Left forelimb (tissue), 1 donor: Measurements from ENCODE around the gene ZNF41.
"Not testable (repeated sequence)": the region's sequence is repeated elsewhere in the genome, so short reads cannot be mapped to it uniquely, and the experiment has no call there.

Source experiments
- DNase-seq: peaks from one replicate; pipeline ENCODE4 v3.0.0-alpha.2; 2018; ENCODE audit warnings: low spot score

The ZNF41 gene

DNA sequence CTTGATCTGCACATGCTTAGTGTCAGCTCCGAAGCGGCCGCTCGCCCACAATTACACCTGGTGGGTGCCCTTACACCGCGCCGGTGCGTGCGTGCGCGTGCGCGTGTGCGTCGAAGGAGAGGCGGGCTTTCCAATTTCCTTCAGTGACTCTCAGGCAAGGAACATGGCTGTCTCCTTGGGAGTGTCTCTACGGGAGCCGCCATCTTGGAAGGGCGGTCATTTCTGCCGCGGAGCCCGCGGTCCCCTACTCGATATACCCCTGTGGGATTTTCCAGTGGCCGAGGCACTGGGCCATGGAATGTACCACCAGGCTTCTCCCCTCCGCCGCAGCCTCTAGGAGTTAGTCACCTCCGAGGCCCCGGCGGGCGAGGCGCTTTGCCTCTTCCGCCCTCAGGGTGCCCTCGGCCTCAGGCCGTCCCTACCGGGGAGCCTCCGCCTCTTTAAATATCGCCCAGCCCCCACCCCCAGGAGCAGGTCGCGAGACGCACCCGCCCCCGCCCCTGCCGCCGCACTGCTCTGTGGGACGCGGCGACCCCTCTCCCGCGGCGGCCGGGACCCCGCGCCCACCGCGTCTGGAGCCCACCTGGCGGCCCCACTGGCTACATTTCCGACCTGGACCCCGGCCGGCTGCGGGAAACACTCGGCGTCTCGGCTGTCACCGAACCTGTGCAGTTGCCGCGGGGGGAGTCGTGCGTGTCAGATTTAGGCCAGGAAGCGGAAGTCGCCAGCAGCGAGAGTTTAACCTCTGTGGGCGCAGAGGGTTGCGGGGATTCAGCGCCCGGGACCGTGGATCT lies at the start of gene ZNF41:
TSS of gene ZNF41 (minus strand) at position 711 of the 794 bp plus-strand sequence. CDS start 15,741 bp downstream, outside the sequence.
- DNase-seq: peak; percentile 84

DNA sequence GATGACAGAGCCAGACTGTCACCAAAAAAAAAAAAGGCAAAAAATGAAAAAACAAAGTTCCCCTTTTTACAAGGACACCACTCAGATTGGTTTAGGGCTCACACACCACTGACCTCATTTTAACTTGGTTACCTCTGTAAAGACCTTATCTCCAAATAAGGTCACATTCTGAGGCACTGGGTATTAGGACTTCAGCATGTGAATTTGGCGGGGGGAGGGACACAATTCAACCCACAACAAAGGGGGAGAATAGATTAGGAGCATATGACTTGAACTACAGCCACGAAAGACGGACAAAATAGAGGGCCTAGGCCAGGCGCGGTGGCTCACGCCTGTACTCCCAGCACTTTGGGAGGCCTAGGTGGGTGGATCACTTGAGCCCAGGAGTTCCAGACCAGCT lies 47.0 kb upstream of the ZNF41 start:
- no peak for DNase-seq

GRCh38 chrX:47529548-47529947 lies 46.5 kb upstream of the ZNF41 start:
- DNase-seq: no peak

DNA sequence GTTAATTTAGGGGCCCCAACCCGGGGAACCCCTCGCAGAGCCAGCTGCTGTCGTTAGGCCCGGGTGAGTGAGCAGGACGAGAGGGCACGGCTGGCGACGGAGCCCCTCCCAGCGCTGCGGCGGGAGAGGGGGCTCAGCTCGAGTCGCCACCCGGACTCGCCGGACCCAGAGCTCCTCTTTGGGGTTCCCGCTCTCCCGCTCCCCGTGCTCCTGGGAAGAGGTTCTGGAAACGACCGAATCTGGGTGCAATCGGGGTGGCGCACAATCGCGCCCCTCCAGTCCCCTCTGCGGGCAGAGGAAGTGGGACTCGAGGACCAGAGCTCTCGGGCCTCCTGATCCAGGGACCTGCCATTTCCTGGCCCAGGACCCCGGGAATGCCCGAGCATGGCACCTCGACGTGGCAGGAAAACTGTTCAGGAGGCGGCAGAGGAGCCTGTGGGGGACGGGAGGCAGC lies 40.7 kb upstream of the ZNF41 start:
- DNase-seq: no peak

DNA sequence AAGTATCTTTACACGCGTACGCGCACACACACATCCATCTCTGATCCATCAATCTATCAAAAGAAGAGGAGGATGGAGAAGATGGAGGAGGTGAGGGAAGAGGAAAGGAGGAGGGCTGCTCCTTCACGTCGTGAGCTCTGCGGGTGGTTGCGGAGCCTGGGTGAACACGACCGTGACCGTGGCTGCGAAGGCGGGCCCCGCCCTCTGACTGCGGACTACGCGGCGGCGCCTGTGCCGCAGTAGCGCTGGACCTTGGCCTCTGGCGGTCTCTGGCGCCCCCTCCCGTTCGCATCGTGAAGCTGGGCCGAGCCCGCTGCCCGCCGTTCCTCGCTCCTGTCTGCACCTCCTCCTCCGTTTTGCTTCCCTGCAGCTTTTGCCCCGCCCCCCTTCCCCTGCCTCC lies 40.3 kb upstream of the ZNF41 start:
- DNase-seq: peak; percentile 88

DNA sequence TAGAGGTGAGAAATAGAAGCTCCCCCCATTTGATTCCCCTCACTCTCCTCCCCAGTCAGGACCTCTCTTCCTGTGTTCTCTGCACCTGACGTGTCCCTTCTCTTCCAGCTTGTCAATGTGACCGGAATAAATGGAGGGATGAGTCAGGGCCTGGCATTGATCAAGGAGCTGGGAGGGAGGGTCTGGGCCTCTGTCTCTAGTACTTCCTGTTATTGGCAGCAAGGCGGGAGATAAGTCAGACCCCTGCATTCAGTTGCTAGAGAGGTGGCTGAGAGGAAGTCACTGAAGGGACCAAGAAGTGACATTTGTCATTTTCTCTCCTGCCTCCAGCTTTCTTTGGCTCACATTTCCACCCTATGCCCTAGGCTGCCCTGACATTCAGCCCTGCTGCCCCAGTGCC lies 35.1 kb upstream of the ZNF41 start:
- no peak for DNase-seq

GRCh38 chrX:47515941-47516665 lies 33.1 kb upstream of the ZNF41 start:
- no peak for DNase-seq

- no peak for DNase-seq
Measured at GRCh38 chrX:47514533-47515235, 31.7 kb upstream of the ZNF41 start.

- DNase-seq: not testable (repeated sequence)
Measured at GRCh38 chrX:47513034-47513965, 30.3 kb upstream of the ZNF41 start.

- not testable (repeated sequence) for DNase-seq
Measured at GRCh38 chrX:47512383-47512782, 29.4 kb upstream of the ZNF41 start.

GRCh38 chrX:47507153-47507867 lies 24.3 kb upstream of the ZNF41 start:
- DNase-seq: no peak

- no peak for DNase-seq
Measured at GRCh38 chrX:47503151-47503550, 20.1 kb upstream of the ZNF41 start.

DNA sequence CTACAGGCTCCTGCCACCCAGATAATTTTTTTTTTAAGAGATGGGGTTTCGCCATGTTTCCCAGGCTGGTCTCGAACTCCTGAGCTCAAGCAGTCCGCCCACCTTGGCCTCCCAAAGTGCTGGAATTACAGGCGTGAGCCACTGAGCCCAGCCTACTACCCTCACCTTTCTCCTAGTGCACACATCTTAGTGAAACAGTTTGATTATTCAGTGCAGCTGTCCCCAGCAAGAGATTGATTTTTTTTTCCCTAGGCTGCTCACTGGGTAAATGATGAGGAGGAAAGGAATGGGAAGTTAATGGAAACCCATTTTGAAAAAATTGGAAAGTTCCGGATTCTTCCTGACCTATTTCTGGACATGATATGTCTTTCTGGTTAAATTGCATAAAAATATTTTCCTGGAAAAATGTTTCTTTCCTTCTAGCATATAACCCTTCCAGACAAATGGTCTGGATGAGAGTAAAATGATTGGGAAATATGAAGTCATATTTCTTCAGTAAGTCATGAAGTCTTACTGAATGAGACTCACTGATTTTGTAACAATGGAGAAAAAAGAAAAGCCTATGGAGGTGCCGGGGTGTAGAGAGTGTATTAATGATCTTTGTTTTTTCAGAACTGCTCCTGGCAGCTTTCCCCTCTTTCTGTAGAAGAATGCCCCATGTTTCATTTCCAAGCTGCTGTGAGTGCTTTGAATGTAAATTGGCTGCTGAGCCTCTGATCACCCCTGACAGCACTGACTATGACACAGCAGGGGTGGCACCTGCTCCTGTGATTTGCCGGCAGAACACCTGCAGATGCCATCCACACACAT lies 19.5 kb upstream of the ZNF41 start:
- no peak for DNase-seq

DNA sequence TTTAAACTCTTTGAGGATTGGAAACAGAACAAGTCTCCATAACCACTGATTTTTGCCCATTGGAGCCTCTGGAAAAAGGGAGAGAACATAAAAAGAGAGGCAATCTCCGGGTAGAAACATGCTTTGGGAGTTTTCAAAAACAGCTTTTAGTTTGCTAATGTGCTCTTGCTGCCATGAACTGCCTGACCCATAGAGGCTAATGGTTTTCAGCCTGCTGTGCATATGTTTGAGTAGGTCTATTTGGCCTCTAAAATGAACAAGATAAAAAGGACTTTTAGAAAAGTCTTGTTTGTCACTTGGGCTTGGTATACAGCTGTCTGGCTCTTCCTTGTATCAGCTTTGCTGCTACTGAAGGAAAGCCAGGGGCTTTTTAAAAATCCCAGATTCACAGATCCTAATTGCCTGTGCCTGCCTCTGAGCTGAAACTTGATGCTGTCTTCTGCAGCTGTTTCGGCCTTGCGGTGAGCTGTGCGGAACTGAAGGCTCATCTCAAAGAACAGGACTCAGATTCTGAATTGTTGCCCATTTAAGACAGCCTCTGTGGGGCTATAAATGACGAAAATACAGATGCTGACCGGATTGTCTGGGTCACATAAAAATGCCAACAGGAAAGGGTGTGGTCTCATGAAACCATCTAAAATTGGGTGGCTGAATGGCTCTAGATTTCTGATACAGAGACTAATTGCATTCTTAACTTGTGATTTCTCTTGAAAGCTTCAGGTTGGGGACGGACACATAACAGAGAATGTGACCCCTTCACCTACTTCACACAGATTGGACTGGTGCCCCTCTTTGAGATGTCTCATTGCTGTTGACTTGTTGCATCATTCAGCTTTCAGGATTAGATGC lies 18.4 kb upstream of the ZNF41 start:
- DNase-seq: no peak

- no peak for DNase-seq
Measured at GRCh38 chrX:47500554-47500953, 17.5 kb upstream of the ZNF41 start.

- no peak for DNase-seq
Measured at GRCh38 chrX:47499293-47499692, 16.3 kb upstream of the ZNF41 start.

GRCh38 chrX:47498411-47498810 lies 15.4 kb upstream of the ZNF41 start:
- DNase-seq: no peak

DNA sequence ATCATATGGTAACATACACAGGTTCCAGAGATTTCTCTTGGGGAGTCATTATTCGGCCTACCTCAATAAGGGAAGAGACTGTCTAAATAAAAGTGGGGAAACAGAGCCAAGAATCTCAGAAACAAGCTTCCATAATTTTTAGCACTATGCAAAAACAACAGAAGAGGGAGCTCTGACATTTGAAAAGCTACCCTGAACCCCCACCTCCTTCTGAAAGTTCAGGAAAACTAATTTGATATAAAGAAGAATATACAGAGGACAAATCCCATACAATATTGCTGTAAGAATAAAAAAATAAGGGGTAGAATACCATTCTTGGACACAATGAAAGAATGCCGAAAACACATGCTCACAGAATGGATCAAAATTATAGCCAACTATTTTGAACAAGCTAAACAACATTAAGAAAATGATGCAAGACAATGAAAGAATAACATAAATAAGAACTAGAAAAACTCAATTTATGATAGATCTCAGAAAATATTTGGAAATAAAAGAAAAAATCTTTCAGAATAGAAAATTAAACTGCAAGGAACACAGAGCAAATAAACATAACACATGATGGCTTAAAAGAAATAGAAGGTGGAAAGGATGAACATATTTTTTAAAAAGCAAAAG lies 14.4 kb upstream of the ZNF41 start:
- DNase-seq: no peak

- not testable (repeated sequence) for DNase-seq
Measured at GRCh38 chrX:47492133-47492532, 9.1 kb upstream of the ZNF41 start.
